Activated CD4-positive, alpha-beta T cell treated with anti-CD3 and anti-CD28 coated beads, Interleukin-2, amount 50 U/mL, for 24 hours (primary cell): Measurements from ENCODE around the gene NBPF1.
"Not testable (repeated sequence)": the region's sequence is repeated elsewhere in the genome, so short reads cannot be mapped to it uniquely, and the experiment has no call there.

ENCODE experiments used
- DNase-seq, 2 donors: peaks; one replicate each; pipeline ENCODE4 v3.0.0-alpha.2; 2020; ENCODE audit warnings: low read depth in 1 of 2, low spot score in 1 of 2

Gene NBPF1

GRCh38 chr1:16518913-16519254 lies 94.5 kb downstream of the NBPF1 start:
- DNase-seq: not testable (repeated sequence)

DNA sequence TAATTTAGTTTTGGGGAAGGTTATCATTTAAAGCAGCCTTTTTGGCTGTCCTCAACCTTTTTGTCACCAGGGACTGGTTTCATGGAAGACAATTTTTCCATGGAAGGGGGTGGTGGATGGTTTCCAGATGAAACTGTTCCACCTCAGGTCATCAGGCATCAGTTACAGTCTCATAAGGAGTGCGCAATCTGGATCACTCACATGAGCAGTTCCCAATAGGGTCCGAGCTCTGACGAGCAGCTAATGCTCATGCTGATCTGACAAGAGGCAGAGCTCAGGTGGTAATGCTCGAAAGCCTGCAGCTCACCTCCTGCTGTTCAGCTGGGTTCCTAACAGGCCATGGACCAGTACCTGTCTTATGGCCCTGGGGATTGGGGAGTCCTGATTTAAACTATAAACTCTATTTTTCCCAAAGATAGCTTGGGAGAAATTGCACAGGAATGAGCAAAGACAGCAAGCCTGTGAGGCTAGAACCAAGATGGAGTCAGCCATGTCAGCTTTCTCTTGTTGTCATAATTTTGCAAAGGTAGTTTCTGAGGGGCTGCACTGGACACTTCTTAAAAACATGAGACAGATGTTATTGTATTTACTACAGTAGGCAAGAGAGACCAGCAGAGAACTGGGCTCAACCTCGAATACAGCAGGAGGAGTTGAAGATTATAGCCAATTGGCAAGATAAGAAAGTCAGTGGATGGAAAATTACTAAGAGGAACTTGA lies 96.5 kb downstream of the NBPF1 start:
- DNase-seq: not testable (repeated sequence)

GRCh38 chr1:16514107-16515055 lies 99.0 kb downstream of the NBPF1 start, which contains the start of gene RNU1-1:
RNU1-1 (minus strand) TSS chr1:16514285.
- peak; percentile 65 to 78 for DNase-seq

DNA sequence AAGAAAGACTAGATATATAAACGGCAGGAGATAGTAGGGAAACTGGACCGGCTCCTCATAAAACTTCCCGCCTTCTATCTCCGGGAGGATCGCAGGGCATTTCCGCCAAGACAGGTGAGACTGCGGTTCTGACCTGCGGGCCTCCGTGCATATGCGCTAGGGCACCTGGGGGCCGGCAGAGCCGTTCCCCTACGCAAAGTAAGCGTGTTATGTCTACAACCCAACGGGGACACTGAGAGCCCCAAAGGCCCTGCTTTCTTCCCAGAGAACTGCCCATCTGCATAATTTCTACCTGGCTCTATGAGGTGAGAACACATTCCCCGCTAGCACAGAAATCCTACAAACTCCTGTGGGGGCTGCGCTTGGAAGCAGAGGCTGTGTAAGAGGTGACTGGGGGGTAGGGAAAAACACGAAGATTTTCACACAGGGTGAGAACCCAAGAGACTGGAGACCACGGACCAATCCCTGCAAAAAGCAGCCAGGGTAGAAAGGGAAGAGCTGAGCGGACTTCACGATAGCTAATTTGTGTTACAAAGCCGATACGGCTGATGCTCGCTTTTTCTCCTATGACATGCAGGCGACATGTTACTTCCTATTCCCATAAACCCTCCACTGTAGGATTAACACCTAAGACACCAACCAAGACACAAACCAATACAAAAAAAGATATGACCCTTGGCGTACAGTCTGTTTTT lies 99.8 kb downstream of the NBPF1 start:
- DNase-seq: peak; percentile 50 to 87

DNA sequence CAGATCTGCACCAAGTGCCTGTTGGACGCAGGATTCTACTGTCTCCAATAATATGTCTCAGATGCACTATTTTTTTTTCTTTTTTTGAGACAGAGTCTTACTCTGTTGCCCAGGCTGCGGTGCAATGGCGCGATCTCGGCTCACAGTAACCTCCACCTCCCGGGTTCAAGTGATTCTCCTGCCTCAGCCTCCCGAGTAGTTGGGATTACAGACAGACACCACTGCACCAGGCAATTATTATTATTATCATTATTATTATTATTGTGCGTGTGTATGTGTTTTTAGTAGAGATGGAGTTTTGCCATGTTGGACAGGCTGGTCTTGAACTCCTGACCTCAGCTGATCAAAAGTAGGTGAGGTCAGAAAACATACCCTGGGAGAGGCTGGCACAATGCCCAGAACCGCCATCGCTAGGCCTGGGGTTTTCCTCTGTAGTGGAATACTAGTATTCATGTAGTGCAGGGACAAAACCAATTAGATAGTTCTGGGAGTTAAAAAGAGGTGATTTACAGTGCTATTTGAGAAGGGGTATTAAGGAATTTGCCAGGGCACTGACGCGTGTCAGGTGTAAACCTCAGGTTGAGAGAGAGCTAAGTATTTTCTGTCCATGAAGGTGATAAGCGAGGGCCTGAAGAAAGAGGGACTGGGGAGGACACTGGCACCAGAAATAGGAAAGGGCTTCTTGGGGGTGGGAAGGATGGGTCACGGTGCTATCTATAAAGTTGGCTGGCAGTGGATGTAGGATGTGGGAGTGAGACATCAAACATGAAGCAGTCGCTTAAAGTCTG lies 100.5 kb downstream of the NBPF1 start:
- DNase-seq: peak in 1 of 2 donors; percentile 28
